ENCODE results near the gene NFILZ.

GRCh38 chr19:8641908-8642547, 11.6 kb downstream of the NFILZ start:
- TF ChIP-seq, protein P1, sequence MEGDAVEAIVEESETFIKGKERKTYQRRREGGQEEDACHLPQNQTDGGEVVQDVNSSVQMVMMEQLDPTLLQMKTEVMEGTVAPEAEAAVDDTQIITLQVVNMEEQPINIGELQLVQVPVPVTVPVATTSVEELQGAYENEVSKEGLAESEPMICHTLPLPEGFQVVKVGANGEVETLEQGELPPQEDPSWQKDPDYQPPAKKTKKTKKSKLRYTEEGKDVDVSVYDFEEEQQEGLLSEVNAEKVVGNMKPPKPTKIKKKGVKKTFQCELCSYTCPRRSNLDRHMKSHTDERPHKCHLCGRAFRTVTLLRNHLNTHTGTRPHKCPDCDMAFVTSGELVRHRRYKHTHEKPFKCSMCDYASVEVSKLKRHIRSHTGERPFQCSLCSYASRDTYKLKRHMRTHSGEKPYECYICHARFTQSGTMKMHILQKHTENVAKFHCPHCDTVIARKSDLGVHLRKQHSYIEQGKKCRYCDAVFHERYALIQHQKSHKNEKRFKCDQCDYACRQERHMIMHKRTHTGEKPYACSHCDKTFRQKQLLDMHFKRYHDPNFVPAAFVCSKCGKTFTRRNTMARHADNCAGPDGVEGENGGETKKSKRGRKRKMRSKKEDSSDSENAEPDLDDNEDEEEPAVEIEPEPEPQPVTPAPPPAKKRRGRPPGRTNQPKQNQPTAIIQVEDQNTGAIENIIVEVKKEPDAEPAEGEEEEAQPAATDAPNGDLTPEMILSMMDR (IDR thresholded peaks at IDR 0.05): peak; percentile 65
- no peak for TF ChIP-seq EZH2 (IDR thresholded peaks at IDR 0.05)
- no peak for TF ChIP-seq EZH2phosphoT487 (IDR thresholded peaks at IDR 0.05)

Measured in neural progenitor cell (in vitro differentiated cells).